IMR-90 (cell line): Measurements from ENCODE around the gene MTA1. TPM values are rescaled to one million over a fixed set of nuclear protein-coding genes. Genes with fewer than 3 reads are reported as not detected.

Experiments
- ATAC-seq: fragments of 200-7000 bp; cut with Tn5 transposase; 2 replicates; pipeline ENCODE4 v1.9.1; 2020; ENCODE audit warnings: low read depth, mild to moderate bottlenecking, moderate library complexity
- BruUV-seq: library from RNA; stranded (reverse); fragments of 400-500 nt; replicated peaks from 2 replicates; lab custom pipeline; 2021; lab: Mats Ljungman, UMichigan
- CTCF ChIA-PET: fragments of 300-600 bp; formaldehyde crosslinking; extraction: SDS; loops from one replicate; lab custom pipeline; 2021; ENCODE audit warnings: antibody characterized with exemption; lab: Yijun Ruan, JAX
- POLR2A ChIA-PET: fragments of 300-600 bp; sonication (Branson Sonifier 250); formaldehyde crosslinking; loops from one replicate; lab custom pipeline; 2022; ENCODE audit warnings: antibody characterized with exemption; ENCODE audit not compliant: unreplicated experiment; lab: Charles Lee
- DNase-seq: peaks from one replicate; pipeline ENCODE4 v3.0.0; 2013
- H2AFZ ChIP-seq: replicated peaks from 2 replicates; pipeline ENCODE3; 2013; ENCODE audit warnings: low read length, mild to moderate bottlenecking; ENCODE audit not compliant: poor library complexity
- H2AK5ac ChIP-seq: 2 replicates; pipeline ENCODE4 v1.6.1; 2013; ENCODE audit warnings: low read depth, low read length, inconsistent platforms
- H2AK9ac ChIP-seq: replicated peaks from 2 replicates; pipeline ENCODE3; 2013; ENCODE audit warnings: mild to moderate bottlenecking, low read depth, low read length, moderate library complexity; ENCODE audit not compliant: poor library complexity
- H2BK120ac ChIP-seq: 2 replicates; pipeline ENCODE4 v1.6.1; 2013; ENCODE audit warnings: low read depth, low read length, inconsistent platforms
- H2BK15ac ChIP-seq: 3 replicates; pipeline ENCODE4 v1.6.1; 2013; ENCODE audit warnings: low read depth, low read length, inconsistent platforms
- H2BK20ac ChIP-seq: 2 replicates; pipeline ENCODE4 v1.6.1; 2013; ENCODE audit warnings: low read depth, mild to moderate bottlenecking, inconsistent platforms, low read length, moderate library complexity
- H2BK5ac ChIP-seq: 2 replicates; pipeline ENCODE4 v1.6.1; 2013; ENCODE audit warnings: mild to moderate bottlenecking, low read depth, low read length, inconsistent platforms; ENCODE audit not compliant: poor library complexity, severe bottlenecking
- H3K14ac ChIP-seq: replicated peaks from 2 replicates; pipeline ENCODE4 v1.6.1; 2013; ENCODE audit warnings: low read depth, low read length, inconsistent platforms
- H3K18ac ChIP-seq: 2 replicates; pipeline ENCODE4 v1.6.1; 2013; ENCODE audit warnings: low read depth, low read length, control low read depth
- H3K23ac ChIP-seq: 2 replicates; pipeline ENCODE4 v1.6.1; 2013; ENCODE audit warnings: low read depth, low read length, inconsistent platforms
- H3K27ac ChIP-seq: 2 replicates; pipeline ENCODE4 v1.5.1; 2013; ENCODE audit warnings: mild to moderate bottlenecking, control low read depth, low read length; ENCODE audit not compliant: insufficient read depth
- H3K27me3 ChIP-seq: 2 replicates; pipeline ENCODE4 v1.6.1; 2013; ENCODE audit warnings: low read length; ENCODE audit not compliant: control insufficient read depth, insufficient read depth
- H3K36me3 ChIP-seq: 2 replicates; pipeline ENCODE4 v1.6.1; 2013; ENCODE audit warnings: low read length, mixed read lengths; ENCODE audit not compliant: control insufficient read depth, insufficient read depth
- H3K4ac ChIP-seq: 2 replicates; pipeline ENCODE4 v1.6.1; 2013; ENCODE audit warnings: low read depth, low read length, inconsistent platforms
- H3K4me1 ChIP-seq: 2 replicates; pipeline ENCODE4 v1.6.1; 2013; ENCODE audit warnings: low read length, mixed read lengths; ENCODE audit not compliant: control insufficient read depth, insufficient read depth
- H3K4me2 ChIP-seq: 2 replicates; pipeline ENCODE4 v1.6.1; 2013; ENCODE audit warnings: low read depth, mild to moderate bottlenecking, control low read depth, low read length, moderate library complexity
- H3K4me3 ChIP-seq: 2 replicates; pipeline ENCODE4 v1.5.1; 2013; ENCODE audit warnings: low read depth, mild to moderate bottlenecking, control low read depth, low read length, moderate library complexity; ENCODE audit not compliant: insufficient read depth
- H3K56ac ChIP-seq: 2 replicates; pipeline ENCODE4 v1.6.1; 2013; ENCODE audit warnings: low read length, inconsistent platforms; ENCODE audit not compliant: insufficient read depth; ENCODE audit errors: extremely low read depth
- H3K79me1 ChIP-seq, 2 experiments: 2 replicates each; pipeline ENCODE4 v1.6.1; 2013; ENCODE audit warnings: low read length in 2 of 2, inconsistent platforms in 1 of 2, low read depth in 1 of 2
- H3K9ac ChIP-seq: 2 replicates; pipeline ENCODE4 v1.6.1; 2013; ENCODE audit warnings: low read depth, low read length, control low read depth
- H3K9me1 ChIP-seq: 2 replicates; pipeline ENCODE4 v1.6.1; 2013; ENCODE audit warnings: low read length, inconsistent platforms; ENCODE audit not compliant: insufficient read depth
- H3K9me3 ChIP-seq: 2 replicates; pipeline ENCODE4 v1.6.1; 2013; ENCODE audit warnings: low read length; ENCODE audit not compliant: control insufficient read depth, insufficient read depth
- H4K20me1 ChIP-seq: 2 replicates; pipeline ENCODE4 v1.6.1; 2013; ENCODE audit warnings: low read length, inconsistent platforms; ENCODE audit not compliant: insufficient read depth
- H4K5ac ChIP-seq: 2 replicates; pipeline ENCODE4 v1.6.1; 2013; ENCODE audit warnings: mild to moderate bottlenecking, low read depth, low read length, control low read depth
- H4K8ac ChIP-seq, 2 experiments: 2 replicates each; pipeline ENCODE4 v1.6.1; 2013; ENCODE audit warnings: low read depth in 2 of 2, low read length in 2 of 2, control low read depth in 1 of 2, inconsistent platforms in 1 of 2
- H4K91ac ChIP-seq: 2 replicates; pipeline ENCODE4 v1.6.1; 2013; ENCODE audit warnings: low read depth, low read length, inconsistent platforms; ENCODE audit not compliant: insufficient read depth
- BHLHE40 ChIP-seq: fragments of 150-350 bp; IDR thresholded peaks from 2 replicates; pipeline ENCODE4 v1.6.1; 2016; ENCODE audit warnings: mild to moderate bottlenecking, low read depth, low read length
- CEBPB ChIP-seq: IDR thresholded peaks from 2 replicates; pipeline ENCODE4 v1.6.1; 2012; ENCODE audit warnings: low read depth, low read length, improper control_type of control experiment
- CHD1 ChIP-seq: IDR thresholded peaks from 2 replicates; pipeline ENCODE4 v1.6.1; 2012; ENCODE audit warnings: low read depth, low read length, improper control_type of control experiment
- FOS ChIP-seq: fragments of 150-350 bp; IDR thresholded peaks from 2 replicates; pipeline ENCODE4 v1.6.1; 2016; ENCODE audit warnings: low read depth, low read length
- MAFK ChIP-seq: IDR thresholded peaks from 2 replicates; pipeline ENCODE4 v1.6.1; 2012; ENCODE audit warnings: low read depth, low read length, improper control_type of control experiment
- MAZ ChIP-seq: IDR thresholded peaks from 2 replicates; pipeline ENCODE4 v1.6.1; 2012; ENCODE audit warnings: low read depth, mild to moderate bottlenecking, low read length, improper control_type of control experiment, moderate library complexity, borderline replicate concordance
- MXI1 ChIP-seq: IDR thresholded peaks from 2 replicates; pipeline ENCODE4 v1.6.1; 2012; ENCODE audit warnings: low read depth, mild to moderate bottlenecking, low read length, moderate library complexity, borderline replicate concordance
- NFE2L2 ChIP-seq: fragments of 150-350 bp; IDR thresholded peaks from 2 replicates; pipeline ENCODE4 v1.6.1; 2016; ENCODE audit warnings: low read depth, mild to moderate bottlenecking, low read length
- POLR2A ChIP-seq: IDR thresholded peaks from 2 replicates; pipeline ENCODE4 v1.6.1; 2012; ENCODE audit warnings: mild to moderate bottlenecking, low read depth, low read length
- RAD21 ChIP-seq: IDR thresholded peaks from 2 replicates; pipeline ENCODE4 v1.6.1; 2012; ENCODE audit warnings: low read length, improper control_type of control experiment
- RCOR1 ChIP-seq: IDR thresholded peaks from 2 replicates; pipeline ENCODE4 v1.6.1; 2012; ENCODE audit warnings: mild to moderate bottlenecking, low read length, improper control_type of control experiment; ENCODE audit not compliant: insufficient replicate concordance
- RFX5 ChIP-seq: IDR thresholded peaks from 2 replicates; pipeline ENCODE4 v1.8.0; 2012; ENCODE audit warnings: low read depth, mild to moderate bottlenecking, low read length, moderate library complexity
- SMC3 ChIP-seq: fragments of 150-350 bp; IDR thresholded peaks from 2 replicates; pipeline ENCODE4 v1.6.1; 2016; ENCODE audit warnings: low read depth, mild to moderate bottlenecking, antibody characterized with exemption, low read length, moderate library complexity
- WGBS, 2 experiments: methylation state at CpG; one replicate each; pipeline versions ENCODE4 v1.1.5 to v1.1.7; 2013; ENCODE audit warnings: missing lambda C conversion rate in 2 of 2; ENCODE audit not compliant: insufficient read length in 1 of 2; ENCODE audit errors: extremely low coverage in 2 of 2; 5-methylcytosine and 5-hydroxymethylcytosine counted together
- dilution Hi-C: fragments of 300-500 bp; cut with HindIII; formaldehyde crosslinking; loops from one replicate; pipeline ENCODE4 v1.14.3; 2018; ENCODE audit warnings: low sequenced_read_pairs; ENCODE audit not compliant: unreplicated experiment
- in situ Hi-C: fragments of 300-500 bp; cut with MboI; formaldehyde crosslinking; loops from 3 replicates; pipeline ENCODE4 v1.14.3; 2019; ENCODE audit warnings: low sequenced_read_pairs, inconsistent platforms, mixed read lengths
- intact Hi-C: fragments of 100-400 bp; cut with micrococcal nuclease; formaldehyde crosslinking; loops from 2 replicates; pipeline ENCODE4 v1.10.0; 2022
- polyA plus RNA-seq, 3 experiments: library from polyadenylated mRNA; depleted of rRNA; stranded (reverse); fragments of >200 nt; gene quantifications; 2 replicates each; pipeline ENCODE4 v1.2.3, GENCODE V29; 2012; ENCODE audit warnings: low replicate concordance in 1 of 3
- total RNA-seq: library from RNA; depleted of rRNA; stranded (reverse); fragments of >200 nt; gene quantifications from 2 replicates; pipeline ENCODE4 v1.2.3, GENCODE V29; 2012
- TF ChIP-seq, protein P1 (sequence below): conservative IDR thresholded peaks from 2 replicates; pipeline ENCODE4 v1.5.1; 2012; ENCODE audit warnings: mild to moderate bottlenecking, low read depth, low read length, improper control_type of control experiment
- TF ChIP-seq, protein P2 (sequence below): fragments of 150-350 bp; IDR thresholded peaks from 2 replicates; pipeline ENCODE4 v1.6.1; 2016; ENCODE audit warnings: low read depth, mild to moderate bottlenecking, low read length, moderate library complexity, borderline replicate concordance
- TF ChIP-seq, protein P3 (sequence below): fragments of 150-350 bp; IDR thresholded peaks from 2 replicates; pipeline ENCODE4 v1.6.1; 2017; ENCODE audit warnings: mild to moderate bottlenecking, antibody characterized with exemption, low read length, low read depth

MTA1 gene
- total and polyA plus RNA-seq, 2 of the 4 experiments (the other 2 are of a cell fraction): 21.5 to 61.6 TPM

DNA sequence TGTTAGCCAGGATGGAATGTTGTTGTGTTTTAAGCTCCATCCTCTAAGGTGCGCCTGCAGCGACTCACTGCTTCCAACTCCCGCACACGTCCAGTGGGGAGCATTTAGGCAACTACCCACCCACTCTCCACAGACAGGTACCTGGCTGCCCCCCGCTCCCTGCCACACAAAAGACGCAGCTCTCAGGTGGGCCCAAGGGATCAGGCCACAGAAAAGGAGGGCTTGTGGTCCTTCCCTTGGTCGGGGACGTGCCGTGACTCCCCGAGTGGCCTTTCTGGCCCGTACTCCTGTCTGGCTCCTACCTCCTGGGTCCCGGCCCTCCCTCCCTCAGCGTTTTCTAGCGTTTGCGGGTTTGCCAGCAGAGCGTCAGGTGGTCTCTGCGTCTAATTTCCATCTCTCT lies 87.6 kb downstream of the MTA1 start:
- Histone ChIP-seq H3K9ac (no peak overlapping the region), H3K4ac (no peak overlapping the region), H3K23ac (no peak overlapping the region), H4K20me1 (no peaks in the 10 kb centered on the region), H4K8ac (no peak overlapping the region), H2AK9ac (no peak overlapping the region), H2BK15ac (no peak overlapping the region), H3K9me3 (no peaks in the 10 kb centered on the region), H3K14ac (no peak overlapping the region), H4K91ac (no peak overlapping the region), H3K4me2 (no peak overlapping the region), H3K18ac (no peak overlapping the region), H2BK5ac (no peak overlapping the region), H2BK20ac (no peak overlapping the region), H3K36me3 (no peaks in the 10 kb centered on the region), H2AK5ac (no peak overlapping the region), H3K27ac (no peak overlapping the region), H3K27me3 (peaks cover 17% of the 10 kb centered on the region), H4K5ac (no peak overlapping the region), H3K56ac (no peak overlapping the region), H3K79me1 (no peaks in the 10 kb centered on the region), H2BK120ac (no peak overlapping the region), H3K4me3 (no peak overlapping the region), H2AFZ (no peak overlapping the region), H3K9me1 (no peaks in the 10 kb centered on the region), H3K4me1 (no peaks in the 10 kb centered on the region)
- 55% methylated on average over 12 of the region's 17 CpGs; no CpG with 5 or more reads in 1 of the 2 experiments for WGBS, 2 experiments
- in situ Hi-C loops (no loop called here), dilution Hi-C loops (no loop called here), intact Hi-C loops (no loop called here)
- no TSS peak for BruUV-seq
- ATAC-seq (no peak), DNase-seq (no peak)
- TF ChIP-seq, protein P1, sequence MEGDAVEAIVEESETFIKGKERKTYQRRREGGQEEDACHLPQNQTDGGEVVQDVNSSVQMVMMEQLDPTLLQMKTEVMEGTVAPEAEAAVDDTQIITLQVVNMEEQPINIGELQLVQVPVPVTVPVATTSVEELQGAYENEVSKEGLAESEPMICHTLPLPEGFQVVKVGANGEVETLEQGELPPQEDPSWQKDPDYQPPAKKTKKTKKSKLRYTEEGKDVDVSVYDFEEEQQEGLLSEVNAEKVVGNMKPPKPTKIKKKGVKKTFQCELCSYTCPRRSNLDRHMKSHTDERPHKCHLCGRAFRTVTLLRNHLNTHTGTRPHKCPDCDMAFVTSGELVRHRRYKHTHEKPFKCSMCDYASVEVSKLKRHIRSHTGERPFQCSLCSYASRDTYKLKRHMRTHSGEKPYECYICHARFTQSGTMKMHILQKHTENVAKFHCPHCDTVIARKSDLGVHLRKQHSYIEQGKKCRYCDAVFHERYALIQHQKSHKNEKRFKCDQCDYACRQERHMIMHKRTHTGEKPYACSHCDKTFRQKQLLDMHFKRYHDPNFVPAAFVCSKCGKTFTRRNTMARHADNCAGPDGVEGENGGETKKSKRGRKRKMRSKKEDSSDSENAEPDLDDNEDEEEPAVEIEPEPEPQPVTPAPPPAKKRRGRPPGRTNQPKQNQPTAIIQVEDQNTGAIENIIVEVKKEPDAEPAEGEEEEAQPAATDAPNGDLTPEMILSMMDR: no peak
- TF ChIP-seq NFE2L2: no peak
- TF ChIP-seq RAD21: no peak
- no peak for TF ChIP-seq RCOR1
- no peak for TF ChIP-seq SMC3
- TF ChIP-seq MAZ: no peak
- no peak for TF ChIP-seq FOS
- no peak for TF ChIP-seq POLR2A
- no peak for TF ChIP-seq CEBPB
- no peak for TF ChIP-seq BHLHE40
- TF ChIP-seq, protein P2, sequence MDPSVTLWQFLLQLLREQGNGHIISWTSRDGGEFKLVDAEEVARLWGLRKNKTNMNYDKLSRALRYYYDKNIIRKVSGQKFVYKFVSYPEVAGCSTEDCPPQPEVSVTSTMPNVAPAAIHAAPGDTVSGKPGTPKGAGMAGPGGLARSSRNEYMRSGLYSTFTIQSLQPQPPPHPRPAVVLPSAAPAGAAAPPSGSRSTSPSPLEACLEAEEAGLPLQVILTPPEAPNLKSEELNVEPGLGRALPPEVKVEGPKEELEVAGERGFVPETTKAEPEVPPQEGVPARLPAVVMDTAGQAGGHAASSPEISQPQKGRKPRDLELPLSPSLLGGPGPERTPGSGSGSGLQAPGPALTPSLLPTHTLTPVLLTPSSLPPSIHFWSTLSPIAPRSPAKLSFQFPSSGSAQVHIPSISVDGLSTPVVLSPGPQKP: no peak
- no peak for TF ChIP-seq MAFK
- TF ChIP-seq RFX5: no peak
- no peak for TF ChIP-seq CHD1
- TF ChIP-seq MXI1: no peak
- TF ChIP-seq, protein P3, sequence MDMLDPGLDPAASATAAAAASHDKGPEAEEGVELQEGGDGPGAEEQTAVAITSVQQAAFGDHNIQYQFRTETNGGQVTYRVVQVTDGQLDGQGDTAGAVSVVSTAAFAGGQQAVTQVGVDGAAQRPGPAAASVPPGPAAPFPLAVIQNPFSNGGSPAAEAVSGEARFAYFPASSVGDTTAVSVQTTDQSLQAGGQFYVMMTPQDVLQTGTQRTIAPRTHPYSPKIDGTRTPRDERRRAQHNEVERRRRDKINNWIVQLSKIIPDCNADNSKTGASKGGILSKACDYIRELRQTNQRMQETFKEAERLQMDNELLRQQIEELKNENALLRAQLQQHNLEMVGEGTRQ: no peak
- CTCF ChIA-PET: no interaction called here
- POLR2A ChIA-PET: no interaction called here
